Gastroesophageal sphincter (tissue), 4 donors: Measurements from ENCODE around the gene GMDS. TPM values are rescaled to one million over a fixed set of nuclear protein-coding genes. Genes with fewer than 3 reads are reported as not detected.

ENCODE experiments used
- ATAC-seq: fragments of 150-250 bp; one replicate; pipeline ENCODE4 v1.9.1; 2016; ENCODE audit warnings: mild to moderate bottlenecking, moderate library complexity
- H3K27ac ChIP-seq, 4 donors: fragments of 200-600 bp; sonication (generic) in 3 of 4; 1 replicate in 3 of 4; 2 replicates in 1 of 4; pipeline ENCODE4 v1.5.1; 2016 to 2019
- H3K27me3 ChIP-seq: fragments of 200-600 bp; sonication (generic); one replicate; pipeline ENCODE4 v1.5.1; 2019
- H3K36me3 ChIP-seq, 2 donors: fragments of 200-600 bp; sonication (generic); one replicate each; pipeline ENCODE4 v1.5.1; 2019; ENCODE audit warnings: control low read depth in 1 of 2
- H3K4me1 ChIP-seq, 3 donors: fragments of 200-600 bp; sonication (generic); 1 replicate in 2 of 3; 2 replicates in 1 of 3; pipeline ENCODE4 v1.5.1; 2016 to 2019; ENCODE audit warnings: control low read depth in 2 of 3
- H3K4me3 ChIP-seq, 2 donors: fragments of 200-600 bp; sonication (generic); one replicate each; pipeline ENCODE4 v1.5.1; 2019; ENCODE audit warnings: mild to moderate bottlenecking in 1 of 2, moderate library complexity in 1 of 2
- H3K9me3 ChIP-seq, 3 donors: fragments of 200-600 bp; sonication (generic); one replicate each; pipeline ENCODE4 v1.5.1; 2017 to 2019; ENCODE audit warnings: control low read depth in 2 of 3
- CTCF ChIP-seq, 4 experiments: fragments of 200-600 bp in 2 of 4; fragments of 450-650 bp in 2 of 4; sonication (generic) in 1 of 4; IDR thresholded peaks; one replicate each; pipeline ENCODE4 v1.5.1; 2017 to 2019; ENCODE audit warnings: antibody characterized with exemption in 4 of 4, mild to moderate bottlenecking in 2 of 4, moderate library complexity in 2 of 4
- EP300 ChIP-seq: sonication (generic); formaldehyde crosslinking; IDR thresholded peaks from one replicate; pipeline ENCODE4 v1.6.1; 2017; ENCODE audit warnings: antibody characterized with exemption, mild to moderate bottlenecking
- POLR2A ChIP-seq, 2 donors: fragments of 450-650 bp; IDR thresholded peaks; one replicate each; pipeline ENCODE4 v1.6.1; 2017; ENCODE audit warnings: antibody characterized with exemption in 2 of 2, mild to moderate bottlenecking in 2 of 2, moderate library complexity in 1 of 2
- POLR2AphosphoS5 ChIP-seq: sonication (generic); formaldehyde crosslinking; IDR thresholded peaks from one replicate; pipeline ENCODE4 v1.6.1; 2017; ENCODE audit warnings: antibody characterized with exemption
- WGBS, 2 donors: methylation state at CpG; one replicate each; pipeline ENCODE4 v1.1.5; 2018; ENCODE audit warnings: low coverage in 1 of 2; 5-methylcytosine and 5-hydroxymethylcytosine counted together
- total RNA-seq, 4 donors: library from RNA; depleted of rRNA; stranded (reverse); fragments of >200 nt; gene quantifications; one replicate each; pipeline ENCODE4 v1.1.0, GENCODE V29; 2016

Gene GMDS
- total RNA-seq, 4 donors from 2014 or later, result 5.0 to 14.7 (median 6.4) TPM

GRCh38 chr6:1747531-1747930 is 497.9 kb downstream of the GMDS start:
- peaks cover 0 to 12% (median 0%) of the 10 kb centered on the region in 3 donors for H3K9me3 ChIP-seq
- ATAC-seq, result no peak
- no peaks in the 10 kb centered on the region for H3K27me3 ChIP-seq
- WGBS, 2 donors, result 71 to 93% methylated on average over 5 of the region's 5 CpGs
- H3K4me1 ChIP-seq, result no peaks in the 10 kb centered on the region
- no peak overlapping the region for H3K27ac ChIP-seq
- TF ChIP-seq CTCF (IDR thresholded peaks at IDR 0.05) (no peak), EP300 (no peak), POLR2AphosphoS5 (no peak), POLR2A (IDR thresholded peaks at IDR 0.05) (no peak)
- H3K4me3 ChIP-seq, result no peak overlapping the region
- H3K36me3 ChIP-seq, result no peaks in the 10 kb centered on the region

- no peak for ATAC-seq
- WGBS, 2 donors, result 73% methylated on average over 4 of the region's 4 CpGs; no CpG with 5 or more reads in 1 of the 2 donors
- Histone ChIP-seq H3K4me3 (no peak overlapping the region), H3K27me3 (no peaks in the 10 kb centered on the region), H3K36me3 (no peaks in the 10 kb centered on the region), H3K9me3 (peaks cover 0 to 7% (median 0%) of the 10 kb centered on the region in 3 donors), H3K27ac (no peak overlapping the region), H3K4me1 (no peaks in the 10 kb centered on the region)
- TF ChIP-seq EP300 (no peak), POLR2AphosphoS5 (no peak), POLR2A (IDR thresholded peaks at IDR 0.05) (no peak), CTCF (IDR thresholded peaks at IDR 0.05) (no peak)
Observed at GRCh38 chr6:1747003-1747402, 498.4 kb downstream of the GMDS start.

- TF ChIP-seq POLR2A (IDR thresholded peaks at IDR 0.05) (no peak), CTCF (IDR thresholded peaks at IDR 0.05) (no peak), EP300 (no peak), POLR2AphosphoS5 (no peak)
- WGBS, 2 donors, result 82 to 84% methylated on average over 7 to 8 of the region's 8 CpGs
- Histone ChIP-seq H3K4me1 (no peaks in the 10 kb centered on the region), H3K36me3 (no peaks in the 10 kb centered on the region), H3K27me3 (no peaks in the 10 kb centered on the region), H3K4me3 (no peak overlapping the region), H3K9me3 (no peaks in the 10 kb centered on the region), H3K27ac (no peak overlapping the region)
- ATAC-seq, result no peak
Observed at GRCh38 chr6:1745814-1746213, 499.6 kb downstream of the GMDS start.

GRCh38 chr6:1744543-1744942 is 500.9 kb downstream of the GMDS start:
- Histone ChIP-seq H3K27me3 (no peaks in the 10 kb centered on the region), H3K9me3 (no peaks in the 10 kb centered on the region), H3K4me3 (no peak overlapping the region), H3K4me1 (no peaks in the 10 kb centered on the region), H3K36me3 (no peaks in the 10 kb centered on the region), H3K27ac (no peak overlapping the region)
- TF ChIP-seq CTCF (IDR thresholded peaks at IDR 0.05) (no peak), POLR2AphosphoS5 (no peak), POLR2A (IDR thresholded peaks at IDR 0.05) (no peak), EP300 (no peak)
- ATAC-seq, result no peak
- no CpG with 5 or more reads among the region's 9 CpGs for WGBS, 2 donors

- Histone ChIP-seq H3K36me3 (no peaks in the 10 kb centered on the region), H3K27me3 (no peaks in the 10 kb centered on the region), H3K4me1 (no peaks in the 10 kb centered on the region), H3K9me3 (no peaks in the 10 kb centered on the region), H3K27ac (no peak overlapping the region), H3K4me3 (no peak overlapping the region)
- WGBS, 2 donors, result 100% methylated on average over 2 of the region's 2 CpGs
- ATAC-seq, result no peak
- TF ChIP-seq POLR2AphosphoS5, result no peak
- TF ChIP-seq POLR2A (IDR thresholded peaks at IDR 0.05), result no peak
- no peak for TF ChIP-seq CTCF (IDR thresholded peaks at IDR 0.05)
- no peak for TF ChIP-seq EP300
Observed at GRCh38 chr6:1739680-1740079, 505.7 kb downstream of the GMDS start.
